SK-N-MC (cell line): ENCODE data around the gene ASB6.

Experiments used
- EZH2 ChIP-seq: fragments of 200-600 bp; sonication (generic); IDR thresholded peaks from one replicate; pipeline ENCODE4 v1.6.1; 2017; ENCODE audit warnings: antibody characterized with exemption
- POLR2AphosphoS5 ChIP-seq: IDR thresholded peaks from 2 replicates; pipeline ENCODE4 v1.6.1; 2012; ENCODE audit warnings: mild to moderate bottlenecking, low read depth, low read length, borderline replicate concordance

DNA sequence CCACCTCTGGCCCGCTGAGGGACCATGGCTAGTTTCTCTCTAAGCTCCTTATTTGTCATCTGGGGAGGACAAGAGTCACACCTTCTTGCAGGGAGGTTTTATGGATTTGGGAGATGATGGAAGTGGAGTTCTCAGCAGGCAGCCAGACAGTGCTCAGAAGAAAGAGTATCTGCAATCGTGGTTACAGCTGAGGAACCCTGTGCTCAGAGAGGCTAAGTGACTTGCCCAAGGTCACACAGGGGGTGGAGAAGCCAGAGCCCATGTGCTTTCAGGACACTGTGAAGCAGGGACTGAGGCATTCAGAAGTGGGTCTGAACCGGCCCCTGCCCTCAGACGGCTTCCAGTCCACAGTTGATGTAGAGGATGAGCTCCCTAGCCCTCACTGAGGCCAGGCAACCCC is 34.3 kb upstream of the ASB6 start:
- TF ChIP-seq POLR2AphosphoS5 (no peak), EZH2 (no peak)
